ENCODE measurements around the gene HNRNPUL1. TPM values are rescaled to one million over a fixed set of nuclear protein-coding genes. Genes with fewer than 3 reads are reported as not detected.

Gene HNRNPUL1
- total and polyA plus RNA-seq, 2 experiments from 2014 or later, result 204 to 207 TPM

DNA sequence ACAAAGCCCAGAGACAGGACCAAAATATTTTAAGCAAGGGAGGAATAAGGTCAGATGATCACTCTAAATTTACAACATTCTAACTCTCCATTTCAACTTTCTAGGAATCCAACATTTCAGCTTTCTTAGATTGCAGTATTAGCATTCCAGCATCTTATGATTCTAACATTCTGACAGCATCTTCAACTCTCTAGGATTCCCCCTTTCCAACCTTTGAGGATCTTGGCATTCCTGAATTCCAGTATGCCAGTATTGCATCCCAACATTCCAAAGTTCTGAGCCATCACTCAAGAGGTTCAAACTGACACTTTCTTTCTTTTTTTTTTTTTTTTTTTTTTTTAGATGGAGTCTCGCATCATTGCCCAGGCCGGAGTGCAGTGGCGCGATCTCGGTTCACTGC, 75.8 kb downstream of the HNRNPUL1 start:
- DNase-seq (ENCODE audit: low spot score) (peak; percentile 36), ATAC-seq (no peak)
- Histone ChIP-seq H3K4me1 (ENCODE audit: insufficient read depth) (no peaks in the 10 kb centered on the region), H3K4me2 (no peak overlapping the region), H3K79me2 (replicated peaks; ENCODE audit: insufficient read depth) (no peaks in the 10 kb centered on the region), H3K4me3 (no peak overlapping the region), H3K27me3 (ENCODE audit: insufficient read depth) (no peaks in the 10 kb centered on the region), H3K27ac (ENCODE audit: low read depth) (no peak overlapping the region), H3K36me3 (ENCODE audit: insufficient read depth) (no peaks in the 10 kb centered on the region), H3F3A (replicated peaks; ENCODE audit: low read depth) (no peaks in the 10 kb centered on the region), H3K9me2 (ENCODE audit: insufficient read depth) (no peaks in the 10 kb centered on the region), H4K20me1 (replicated peaks; ENCODE audit: insufficient read depth) (no peaks in the 10 kb centered on the region), H2AFZ (no peak overlapping the region)
- Mint-ChIP-seq H3K27me3 (ENCODE audit: insufficient read depth, low read depth, poor library complexity) (peaks cover 7% of the 10 kb centered on the region), H3K4me3 (no peak overlapping the region), H3K36me3 (ENCODE audit: low read depth) (no peaks in the 10 kb centered on the region), H3K9me3 (no peaks in the 10 kb centered on the region), H3K27ac (no peak overlapping the region), H3K4me1 (no peaks in the 10 kb centered on the region)
- TF ChIP-seq, protein P1, sequence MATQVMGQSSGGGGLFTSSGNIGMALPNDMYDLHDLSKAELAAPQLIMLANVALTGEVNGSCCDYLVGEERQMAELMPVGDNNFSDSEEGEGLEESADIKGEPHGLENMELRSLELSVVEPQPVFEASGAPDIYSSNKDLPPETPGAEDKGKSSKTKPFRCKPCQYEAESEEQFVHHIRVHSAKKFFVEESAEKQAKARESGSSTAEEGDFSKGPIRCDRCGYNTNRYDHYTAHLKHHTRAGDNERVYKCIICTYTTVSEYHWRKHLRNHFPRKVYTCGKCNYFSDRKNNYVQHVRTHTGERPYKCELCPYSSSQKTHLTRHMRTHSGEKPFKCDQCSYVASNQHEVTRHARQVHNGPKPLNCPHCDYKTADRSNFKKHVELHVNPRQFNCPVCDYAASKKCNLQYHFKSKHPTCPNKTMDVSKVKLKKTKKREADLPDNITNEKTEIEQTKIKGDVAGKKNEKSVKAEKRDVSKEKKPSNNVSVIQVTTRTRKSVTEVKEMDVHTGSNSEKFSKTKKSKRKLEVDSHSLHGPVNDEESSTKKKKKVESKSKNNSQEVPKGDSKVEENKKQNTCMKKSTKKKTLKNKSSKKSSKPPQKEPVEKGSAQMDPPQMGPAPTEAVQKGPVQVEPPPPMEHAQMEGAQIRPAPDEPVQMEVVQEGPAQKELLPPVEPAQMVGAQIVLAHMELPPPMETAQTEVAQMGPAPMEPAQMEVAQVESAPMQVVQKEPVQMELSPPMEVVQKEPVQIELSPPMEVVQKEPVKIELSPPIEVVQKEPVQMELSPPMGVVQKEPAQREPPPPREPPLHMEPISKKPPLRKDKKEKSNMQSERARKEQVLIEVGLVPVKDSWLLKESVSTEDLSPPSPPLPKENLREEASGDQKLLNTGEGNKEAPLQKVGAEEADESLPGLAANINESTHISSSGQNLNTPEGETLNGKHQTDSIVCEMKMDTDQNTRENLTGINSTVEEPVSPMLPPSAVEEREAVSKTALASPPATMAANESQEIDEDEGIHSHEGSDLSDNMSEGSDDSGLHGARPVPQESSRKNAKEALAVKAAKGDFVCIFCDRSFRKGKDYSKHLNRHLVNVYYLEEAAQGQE (IDR thresholded peaks at IDR 0.05; ENCODE audit: unreplicated experiment), result no peak
- no peak for TF ChIP-seq EZH2phosphoT487 (IDR thresholded peaks at IDR 0.05; ENCODE audit: unreplicated experiment)
- no peak for TF ChIP-seq EZH2 (IDR thresholded peaks at IDR 0.05; ENCODE audit: low read depth, unreplicated experiment)
- TF ChIP-seq POLR2AphosphoS5 (IDR thresholded peaks at IDR 0.05; ENCODE audit: low read depth), result no peak
- TF ChIP-seq ZNF331 (CRISPR knock-in tag; IDR thresholded peaks at IDR 0.05; ENCODE audit: low read depth), result no peak
- TF ChIP-seq, protein P2, sequence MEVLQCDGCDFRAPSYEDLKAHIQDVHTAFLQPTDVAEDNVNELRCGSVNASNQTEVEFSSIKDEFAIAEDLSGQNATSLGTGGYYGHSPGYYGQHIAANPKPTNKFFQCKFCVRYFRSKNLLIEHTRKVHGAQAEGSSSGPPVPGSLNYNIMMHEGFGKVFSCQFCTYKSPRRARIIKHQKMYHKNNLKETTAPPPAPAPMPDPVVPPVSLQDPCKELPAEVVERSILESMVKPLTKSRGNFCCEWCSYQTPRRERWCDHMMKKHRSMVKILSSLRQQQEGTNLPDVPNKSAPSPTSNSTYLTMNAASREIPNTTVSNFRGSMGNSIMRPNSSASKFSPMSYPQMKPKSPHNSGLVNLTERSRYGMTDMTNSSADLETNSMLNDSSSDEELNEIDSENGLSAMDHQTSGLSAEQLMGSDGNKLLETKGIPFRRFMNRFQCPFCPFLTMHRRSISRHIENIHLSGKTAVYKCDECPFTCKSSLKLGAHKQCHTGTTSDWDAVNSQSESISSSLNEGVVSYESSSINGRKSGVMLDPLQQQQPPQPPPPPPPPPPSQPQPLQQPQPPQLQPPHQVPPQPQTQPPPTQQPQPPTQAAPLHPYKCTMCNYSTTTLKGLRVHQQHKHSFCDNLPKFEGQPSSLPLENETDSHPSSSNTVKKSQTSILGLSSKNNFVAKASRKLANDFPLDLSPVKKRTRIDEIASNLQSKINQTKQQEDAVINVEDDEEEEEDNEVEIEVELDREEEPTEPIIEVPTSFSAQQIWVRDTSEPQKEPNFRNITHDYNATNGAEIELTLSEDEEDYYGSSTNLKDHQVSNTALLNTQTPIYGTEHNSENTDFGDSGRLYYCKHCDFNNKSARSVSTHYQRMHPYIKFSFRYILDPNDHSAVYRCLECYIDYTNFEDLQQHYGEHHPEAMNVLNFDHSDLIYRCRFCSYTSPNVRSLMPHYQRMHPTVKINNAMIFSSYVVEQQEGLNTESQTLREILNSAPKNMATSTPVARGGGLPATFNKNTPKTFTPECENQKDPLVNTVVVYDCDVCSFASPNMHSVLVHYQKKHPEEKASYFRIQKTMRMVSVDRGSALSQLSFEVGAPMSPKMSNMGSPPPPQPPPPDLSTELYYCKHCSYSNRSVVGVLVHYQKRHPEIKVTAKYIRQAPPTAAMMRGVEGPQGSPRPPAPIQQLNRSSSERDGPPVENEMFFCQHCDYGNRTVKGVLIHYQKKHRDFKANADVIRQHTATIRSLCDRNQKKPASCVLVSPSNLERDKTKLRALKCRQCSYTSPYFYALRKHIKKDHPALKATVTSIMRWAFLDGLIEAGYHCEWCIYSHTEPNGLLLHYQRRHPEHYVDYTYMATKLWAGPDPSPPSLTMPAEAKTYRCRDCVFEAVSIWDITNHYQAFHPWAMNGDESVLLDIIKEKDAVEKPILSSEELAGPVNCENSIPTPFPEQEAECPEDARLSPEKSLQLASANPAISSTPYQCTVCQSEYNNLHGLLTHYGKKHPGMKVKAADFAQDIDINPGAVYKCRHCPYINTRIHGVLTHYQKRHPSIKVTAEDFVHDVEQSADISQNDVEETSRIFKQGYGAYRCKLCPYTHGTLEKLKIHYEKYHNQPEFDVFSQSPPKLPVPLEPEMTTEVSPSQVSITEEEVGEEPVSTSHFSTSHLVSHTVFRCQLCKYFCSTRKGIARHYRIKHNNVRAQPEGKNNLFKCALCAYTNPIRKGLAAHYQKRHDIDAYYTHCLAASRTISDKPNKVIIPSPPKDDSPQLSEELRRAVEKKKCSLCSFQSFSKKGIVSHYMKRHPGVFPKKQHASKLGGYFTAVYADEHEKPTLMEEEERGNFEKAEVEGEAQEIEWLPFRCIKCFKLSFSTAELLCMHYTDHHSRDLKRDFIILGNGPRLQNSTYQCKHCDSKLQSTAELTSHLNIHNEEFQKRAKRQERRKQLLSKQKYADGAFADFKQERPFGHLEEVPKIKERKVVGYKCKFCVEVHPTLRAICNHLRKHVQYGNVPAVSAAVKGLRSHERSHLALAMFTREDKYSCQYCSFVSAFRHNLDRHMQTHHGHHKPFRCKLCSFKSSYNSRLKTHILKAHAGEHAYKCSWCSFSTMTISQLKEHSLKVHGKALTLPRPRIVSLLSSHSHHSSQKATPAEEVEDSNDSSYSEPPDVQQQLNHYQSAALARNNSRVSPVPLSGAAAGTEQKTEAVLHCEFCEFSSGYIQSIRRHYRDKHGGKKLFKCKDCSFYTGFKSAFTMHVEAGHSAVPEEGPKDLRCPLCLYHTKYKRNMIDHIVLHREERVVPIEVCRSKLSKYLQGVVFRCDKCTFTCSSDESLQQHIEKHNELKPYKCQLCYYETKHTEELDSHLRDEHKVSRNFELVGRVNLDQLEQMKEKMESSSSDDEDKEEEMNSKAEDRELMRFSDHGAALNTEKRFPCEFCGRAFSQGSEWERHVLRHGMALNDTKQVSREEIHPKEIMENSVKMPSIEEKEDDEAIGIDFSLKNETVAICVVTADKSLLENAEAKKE (CRISPR knock-in tag; IDR thresholded peaks at IDR 0.05), result no peak
- TF ChIP-seq NANOG (IDR thresholded peaks at IDR 0.05; ENCODE audit: borderline replicate concordance), result no peak
- TF ChIP-seq, protein P3, sequence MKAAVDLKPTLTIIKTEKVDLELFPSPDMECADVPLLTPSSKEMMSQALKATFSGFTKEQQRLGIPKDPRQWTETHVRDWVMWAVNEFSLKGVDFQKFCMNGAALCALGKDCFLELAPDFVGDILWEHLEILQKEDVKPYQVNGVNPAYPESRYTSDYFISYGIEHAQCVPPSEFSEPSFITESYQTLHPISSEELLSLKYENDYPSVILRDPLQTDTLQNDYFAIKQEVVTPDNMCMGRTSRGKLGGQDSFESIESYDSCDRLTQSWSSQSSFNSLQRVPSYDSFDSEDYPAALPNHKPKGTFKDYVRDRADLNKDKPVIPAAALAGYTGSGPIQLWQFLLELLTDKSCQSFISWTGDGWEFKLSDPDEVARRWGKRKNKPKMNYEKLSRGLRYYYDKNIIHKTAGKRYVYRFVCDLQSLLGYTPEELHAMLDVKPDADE (IDR thresholded peaks at IDR 0.05), result no peak
- TF ChIP-seq ZNF114 (CRISPR knock-in tag; IDR thresholded peaks at IDR 0.05), result no peak
